H4 (cell line): ENCODE data around the gene FOSL2. TPM values are rescaled to one million over a fixed set of nuclear protein-coding genes. Genes with fewer than 3 reads are reported as not detected.

ENCODE experiments used
- DNase-seq: peaks from one replicate; pipeline ENCODE4 v3.0.0-alpha.2; 2015; ENCODE audit warnings: low spot score
- total RNA-seq: library from RNA; depleted of rRNA; stranded (reverse); fragments of >200 nt; shearing (Covaris generic); gene quantifications from 2 replicates; pipeline ENCODE4 v1.2.3, GENCODE V29; 2014

FOSL2 gene
- total RNA-seq, 1 experiment from 2014 or later = 13.2 TPM

DNA sequence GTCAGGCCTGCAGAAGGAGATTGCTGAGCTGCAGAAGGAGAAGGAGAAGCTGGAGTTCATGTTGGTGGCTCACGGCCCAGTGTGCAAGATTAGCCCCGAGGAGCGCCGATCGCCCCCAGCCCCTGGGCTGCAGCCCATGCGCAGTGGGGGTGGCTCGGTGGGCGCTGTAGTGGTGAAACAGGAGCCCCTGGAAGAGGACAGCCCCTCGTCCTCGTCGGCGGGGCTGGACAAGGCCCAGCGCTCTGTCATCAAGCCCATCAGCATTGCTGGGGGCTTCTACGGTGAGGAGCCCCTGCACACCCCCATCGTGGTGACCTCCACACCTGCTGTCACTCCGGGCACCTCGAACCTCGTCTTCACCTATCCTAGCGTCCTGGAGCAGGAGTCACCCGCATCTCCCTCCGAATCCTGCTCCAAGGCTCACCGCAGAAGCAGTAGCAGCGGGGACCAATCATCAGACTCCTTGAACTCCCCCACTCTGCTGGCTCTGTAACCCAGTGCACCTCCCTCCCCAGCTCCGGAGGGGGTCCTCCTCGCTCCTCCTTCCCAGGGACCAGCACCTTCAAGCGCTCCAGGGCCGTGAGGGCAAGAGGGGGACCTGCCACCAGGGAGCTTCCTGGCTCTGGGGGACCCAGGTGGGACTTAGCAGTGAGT is 19.4 kb downstream of the FOSL2 start:
- DNase-seq = no peak

- DNase-seq = no peak
Measured at GRCh38 chr2:28412625-28413151, 20.0 kb downstream of the FOSL2 start.

GRCh38 chr2:28413152-28413898 is 20.7 kb downstream of the FOSL2 start:
- peak; percentile 54 for DNase-seq

GRCh38 chr2:28413899-28414295 is 21.2 kb downstream of the FOSL2 start:
- DNase-seq = no peak

DNA sequence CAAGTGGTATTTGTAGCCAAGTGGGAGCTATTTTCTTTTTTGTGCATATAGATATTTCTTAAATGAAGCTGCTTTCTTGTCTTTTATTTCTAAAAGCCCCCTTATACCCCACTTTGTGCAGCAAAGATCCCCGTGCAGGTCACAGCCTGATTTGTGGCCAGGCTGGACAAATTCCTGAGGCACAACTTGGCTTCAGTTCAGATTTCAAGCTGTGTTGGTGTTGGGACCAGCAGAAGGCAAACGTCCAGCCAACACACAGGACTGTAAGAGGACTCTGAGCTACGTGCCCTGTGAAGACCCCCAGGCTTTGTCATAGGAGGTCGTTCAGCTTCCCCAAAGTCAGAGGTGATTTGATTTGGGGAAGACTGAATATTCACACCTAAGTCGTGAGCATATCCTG is 21.9 kb downstream of the FOSL2 start:
- DNase-seq = no peak

GRCh38 chr2:28415010-28415409 is 22.4 kb downstream of the FOSL2 start:
- no peak for DNase-seq

- no peak for DNase-seq
Measured at GRCh38 chr2:28415715-28416114, 23.1 kb downstream of the FOSL2 start.

GRCh38 chr2:28419003-28419402 is 26.3 kb downstream of the FOSL2 start:
- no peak for DNase-seq

GRCh38 chr2:28419443-28420270 is 27.0 kb downstream of the FOSL2 start:
- no peak for DNase-seq

DNA sequence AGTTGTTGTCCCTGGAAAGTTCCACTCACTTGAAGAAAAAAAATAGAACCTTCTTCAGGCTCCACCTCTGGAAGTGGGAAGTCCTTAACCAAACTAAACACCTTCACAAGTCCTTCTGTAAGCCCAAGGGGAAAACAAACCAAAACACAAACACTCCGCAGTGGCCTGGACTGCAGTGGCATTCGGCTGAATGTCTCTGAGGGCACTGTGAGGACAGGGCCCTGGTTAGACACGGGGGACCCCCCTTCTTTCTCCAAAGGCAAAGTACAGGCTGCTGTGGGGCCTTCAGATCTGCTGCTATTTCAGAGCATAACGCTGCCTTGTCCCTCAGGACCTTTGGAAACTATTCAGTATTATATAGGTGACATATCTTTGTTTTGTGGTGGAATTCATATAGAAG is 28.1 kb downstream of the FOSL2 start:
- no peak for DNase-seq

GRCh38 chr2:28422908-28423741 is 30.5 kb downstream of the FOSL2 start:
- no peak for DNase-seq

GRCh38 chr2:28423856-28424605 is 31.4 kb downstream of the FOSL2 start:
- DNase-seq = no peak

GRCh38 chr2:28424799-28425463 is 32.3 kb downstream of the FOSL2 start:
- DNase-seq = no peak

DNA sequence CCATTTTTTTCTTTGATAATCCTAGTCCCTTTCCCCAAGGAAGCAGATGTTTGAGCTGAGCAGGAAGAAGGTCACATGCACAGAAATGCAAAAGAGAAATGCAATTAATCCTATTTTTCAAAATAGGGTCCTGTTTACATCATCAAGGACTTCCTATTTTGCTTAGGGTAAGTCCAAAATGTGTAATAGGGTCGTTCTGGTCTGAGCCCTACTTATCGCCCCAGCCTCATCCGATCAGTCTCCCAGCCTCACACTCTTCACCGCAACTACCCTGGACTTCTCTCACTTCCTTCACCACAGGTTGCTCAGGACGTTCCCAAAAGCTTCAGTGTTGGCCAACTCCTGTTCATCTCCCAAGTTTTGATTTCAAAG is 32.8 kb downstream of the FOSL2 start:
- DNase-seq = no peak

- no peak for DNase-seq
Measured at GRCh38 chr2:28427741-28428415, 35.2 kb downstream of the FOSL2 start.

- DNase-seq = no peak
Measured at GRCh38 chr2:28428486-28428885, 35.8 kb downstream of the FOSL2 start.

GRCh38 chr2:28429636-28430376 is 37.1 kb downstream of the FOSL2 start:
- no peak for DNase-seq

- no peak for DNase-seq
Measured at GRCh38 chr2:28430377-28430765, 37.7 kb downstream of the FOSL2 start.
